Measurements from ENCODE around the gene EEF2K. TPM values are rescaled to one million over a fixed set of nuclear protein-coding genes. Genes with fewer than 3 reads are reported as not detected.

EEF2K gene
- polyA plus RNA-seq, 2 of the 4 experiments (the other 2 are of a cell fraction): 8.2 to 9.4 TPM

- H3K9me3 ChIP-seq: peaks cover 7% of the 10 kb centered on the region; the same call in 2 of the 3 replicates
- TF ChIP-seq ZFP36 (IDR thresholded peaks at IDR 0.05; ENCODE audit: borderline replicate concordance, partially characterized antibody): no peak
- TF ChIP-seq HEYL (CRISPR knock-in tag; IDR thresholded peaks at IDR 0.05): no peak
- no peak for TF ChIP-seq NFE2L2 (conservative IDR thresholded peaks at IDR 0.05; ENCODE audit: low read length)
- TF ChIP-seq POLR2AphosphoS2 (conservative IDR thresholded peaks at IDR 0.05; ENCODE audit: low read length): no peak
- TF ChIP-seq NPAS2 (CRISPR knock-in tag; IDR thresholded peaks at IDR 0.05; ENCODE audit: borderline replicate concordance): no peak
- no peak for TF ChIP-seq FOSB (CRISPR knock-in tag; IDR thresholded peaks at IDR 0.05)
- no peak for TF ChIP-seq PBX3 (IDR thresholded peaks at IDR 0.05)
- TF ChIP-seq EHMT2 (IDR thresholded peaks at IDR 0.05; ENCODE audit: low read depth): no peak
- no peak for TF ChIP-seq CHD2 (IDR thresholded peaks at IDR 0.05; ENCODE audit: low read length, partially characterized antibody)
- POLR2A ChIA-PET: no interaction called here
- no peak overlapping the region for H3K27ac ChIP-seq
- CTCF ChIA-PET: no interaction called here
- no peaks in the 10 kb centered on the region for H3K4me1 ChIP-seq
- no peak overlapping the region for H3K4me3 ChIP-seq
- no peak overlapping the region for H3K4me2 ChIP-seq
- ATAC-seq (no peak), FAIRE-seq (no peak), DNase-seq (ENCODE audit: low read depth in 1 of 2, low spot score in 1 of 2) (no peak)
- WGBS (ENCODE audit: missing lambda C conversion rate): 61% methylated on average over 4 of the region's 4 CpGs
Measured at GRCh38 chr16:22262460-22262859, 56.4 kb downstream of the EEF2K start.

GRCh38 chr16:22264786-22265185 is 58.7 kb downstream of the EEF2K start:
- FAIRE-seq: no peak
- ChIA-PET POLR2A (interaction anchor here (0.7 kb wide), 1 partner anchor 18 kb away, joined by 3 read pairs; no protein-coding TSS in a partner anchor), CTCF (interaction anchor here (1.2 kb wide), 1 partner anchor 9 kb away, joined by 3 read pairs; no protein-coding TSS in a partner anchor)
- peaks cover 7% of the 10 kb centered on the region; the same call in 2 of the 3 replicates for H3K9me3 ChIP-seq
- TF ChIP-seq RCOR1 (IDR thresholded peaks at IDR 0.05; ENCODE audit: low read depth, low read length) (no peak), PBX3 (IDR thresholded peaks at IDR 0.05) (no peak), HOXB5 (CRISPR knock-in tag; IDR thresholded peaks at IDR 0.05) (no peak), KDM5A (IDR thresholded peaks at IDR 0.05) (no peak), JUNB (IDR thresholded peaks at IDR 0.05) (no peak), CEBPB (IDR thresholded peaks at IDR 0.05) (no peak), REST (IDR thresholded peaks at IDR 0.05) (no peak), NR3C1 (IDR thresholded peaks at IDR 0.05) (no peak), HOXA7 (CRISPR knock-in tag; IDR thresholded peaks at IDR 0.05) (no peak), FOXS1 (CRISPR knock-in tag; IDR thresholded peaks at IDR 0.05) (no peak), POLR2AphosphoS2 (conservative IDR thresholded peaks at IDR 0.05; ENCODE audit: low read length) (no peak), SMC3 (IDR thresholded peaks at IDR 0.05) (no peak), MAZ (IDR thresholded peaks at IDR 0.05; ENCODE audit: borderline replicate concordance, low read depth, low read length) (no peak)
- no peak overlapping the region for H3K4me2 ChIP-seq
- no peak for ATAC-seq
- no peak overlapping the region for H3K4me3 ChIP-seq
- WGBS (ENCODE audit: missing lambda C conversion rate): 95% methylated on average over 7 of the region's 7 CpGs
- H3K4me1 ChIP-seq: no peaks in the 10 kb centered on the region
- no peak for DNase-seq (ENCODE audit: low read depth in 1 of 2, low spot score in 1 of 2)
- no peak overlapping the region for H3K27ac ChIP-seq
